SK-N-SH (cell line): Measurements from ENCODE around the gene CEP55. TPM values are rescaled to one million over a fixed set of nuclear protein-coding genes. Genes with fewer than 3 reads are reported as not detected.

Experiments
- CTCF ChIA-PET: fragments of 300-600, 350-600 bp; formaldehyde crosslinking; extraction: SDS; loops from one replicate; lab custom pipeline; 2021; lab: Yijun Ruan, JAX
- POLR2A ChIA-PET: fragments of 350-600 bp; sonication (Branson Sonifier 250); formaldehyde crosslinking; extraction: SDS; loops from one replicate; lab custom pipeline; 2020; ENCODE audit warnings: antibody characterized with exemption, inconsistent platforms; lab: Yijun Ruan, JAX
- DNase-seq: peaks from one replicate; pipeline ENCODE4 v3.0.0; 2012
- H2AFZ ChIP-seq: fragments of 200-600 bp; sonication (generic); 2 replicates; pipeline ENCODE4 v1.8.1; 2016; ENCODE audit warnings: antibody characterized with exemption, mild to moderate bottlenecking, low read depth
- H3F3A ChIP-seq: fragments of 200-600 bp; sonication (generic); replicated peaks from 2 replicates; pipeline ENCODE3; 2016; ENCODE audit warnings: antibody characterized with exemption, mild to moderate bottlenecking; ENCODE audit not compliant: insufficient read depth
- H3K27ac ChIP-seq, 2 experiments: fragments of 200-500 bp in 1 of 2; fragments of 200-600 bp in 1 of 2; sonication (Bioruptor generic) in 1 of 2; sonication (generic), shearing (Covaris generic) in 1 of 2; 2 replicates each; pipeline versions ENCODE4 v1.5.1 to v1.6.1; 2014 to 2016; ENCODE audit warnings: low read depth in 2 of 2, inconsistent platforms in 1 of 2, low read length in 1 of 2, mild to moderate bottlenecking in 1 of 2, mixed read lengths in 1 of 2
- H3K27me3 ChIP-seq: fragments of 200-600 bp; sonication (generic), shearing (Covaris generic); 2 replicates; pipeline ENCODE4 v1.6.1; 2016; ENCODE audit warnings: mixed run types; ENCODE audit not compliant: insufficient read depth
- H3K36me3 ChIP-seq, 2 experiments: fragments of 200-500 bp in 1 of 2; fragments of 200-600 bp in 1 of 2; sonication (Bioruptor generic) in 1 of 2; sonication (generic) in 1 of 2; replicated peaks in 1 of 2; 2 replicates each; pipeline versions ENCODE3 to v1.5.1; 2014 to 2016; ENCODE audit warnings: low read length in 1 of 2, mild to moderate bottlenecking in 1 of 2; ENCODE audit not compliant: insufficient read depth in 2 of 2, control insufficient read depth in 1 of 2
- H3K4me1 ChIP-seq, 2 experiments: fragments of 200-500 bp in 1 of 2; fragments of 200-600 bp in 1 of 2; sonication (Bioruptor generic) in 1 of 2; sonication (generic), shearing (Covaris generic) in 1 of 2; 2 replicates each; pipeline versions ENCODE4 v1.5.1 to v1.6.1; 2014 to 2016; ENCODE audit warnings: low read depth in 1 of 2, low read length in 1 of 2, mixed run types in 1 of 2; ENCODE audit not compliant: insufficient read depth in 2 of 2, control insufficient read depth in 1 of 2
- H3K4me2 ChIP-seq: fragments of 200-600 bp; sonication (generic), shearing (Covaris generic); 2 replicates; pipeline ENCODE4 v1.6.1; 2017; ENCODE audit warnings: mixed run types
- H3K4me3 ChIP-seq, 2 experiments: fragments of 200-500 bp in 1 of 2; fragments of 200-600 bp in 1 of 2; sonication (Bioruptor generic) in 1 of 2; sonication (generic), shearing (Covaris generic) in 1 of 2; 2 replicates each; pipeline versions ENCODE4 v1.5.1 to v1.8.1; 2014 to 2016; ENCODE audit warnings: low read depth in 2 of 2, inconsistent platforms in 1 of 2, low read length in 1 of 2, mild to moderate bottlenecking in 1 of 2, mixed read lengths in 1 of 2, moderate library complexity in 1 of 2
- H3K79me2 ChIP-seq: fragments of 200-600 bp; sonication (generic); 2 replicates; pipeline ENCODE4 v1.8.1; 2017; ENCODE audit warnings: mild to moderate bottlenecking; ENCODE audit not compliant: insufficient read depth
- H3K9ac ChIP-seq: fragments of 200-600 bp; sonication (generic); 2 replicates; pipeline ENCODE4 v1.6.1; 2017; ENCODE audit warnings: mixed run types
- H3K9me2 ChIP-seq: fragments of 200-600 bp; sonication (generic); 2 replicates; pipeline ENCODE4 v1.6.1; 2017; ENCODE audit warnings: mixed run types
- H3K9me3 ChIP-seq: fragments of 200-600 bp; sonication (generic); 2 replicates; pipeline ENCODE4 v1.6.1; 2017; ENCODE audit warnings: mixed run types, mild to moderate bottlenecking, moderate library complexity
- H4K20me1 ChIP-seq: fragments of 200-600 bp; sonication (generic); 2 replicates; pipeline ENCODE4 v1.6.1; 2017; ENCODE audit warnings: mild to moderate bottlenecking, mixed run types; ENCODE audit not compliant: insufficient read depth
- CHD2 ChIP-seq: fragments of 150-350 bp; IDR thresholded peaks from 2 replicates; pipeline ENCODE4 v1.6.1; 2018; ENCODE audit warnings: low read length; ENCODE audit not compliant: partially characterized antibody
- CTCF ChIP-seq: fragments of 200-600 bp; sonication (generic); IDR thresholded peaks from 2 replicates; pipeline ENCODE4 v1.6.1; 2017; ENCODE audit warnings: antibody characterized with exemption, mild to moderate bottlenecking, moderate library complexity
- ELF1 ChIP-seq: IDR thresholded peaks from 2 replicates; pipeline ENCODE4 v1.4.0; 2012
- EP300 ChIP-seq, 2 experiments: IDR thresholded peaks; 2 replicates each; pipeline versions ENCODE4 v1.4.0 to v1.6.1; 2012; ENCODE audit warnings: borderline replicate concordance in 1 of 2, low read depth in 1 of 2, low read length in 1 of 2
- FOXJ3 ChIP-seq: sonication (generic); formaldehyde crosslinking; IDR thresholded peaks from 2 replicates; pipeline ENCODE4 v1.5.1; 2020; ENCODE audit warnings: mild to moderate bottlenecking, missing genetic modification reagents
- FOXM1 ChIP-seq: IDR thresholded peaks from 2 replicates; pipeline ENCODE4 v1.4.0; 2012; ENCODE audit warnings: low read depth, mild to moderate bottlenecking
- GABPA ChIP-seq: IDR thresholded peaks from 2 replicates; pipeline ENCODE4 v1.4.0; 2012; ENCODE audit warnings: low read depth, mild to moderate bottlenecking
- GATA2 ChIP-seq: sonication (generic); formaldehyde crosslinking; IDR thresholded peaks from 2 replicates; pipeline ENCODE4 v1.5.0; 2020; ENCODE audit warnings: mild to moderate bottlenecking, missing genetic modification reagents
- NFIC ChIP-seq: IDR thresholded peaks from 2 replicates; pipeline ENCODE4 v1.4.0; 2012; ENCODE audit warnings: borderline replicate concordance
- PBX3 ChIP-seq: IDR thresholded peaks from 2 replicates; pipeline ENCODE4; 2012
- REST ChIP-seq: IDR thresholded peaks from 2 replicates; pipeline ENCODE4 v1.6.1; 2012; ENCODE audit warnings: mild to moderate bottlenecking, low read depth, low read length, moderate library complexity
- RFX5 ChIP-seq: IDR thresholded peaks from 2 replicates; pipeline ENCODE4 v1.6.1; 2012; ENCODE audit warnings: mild to moderate bottlenecking, improper control_type of control experiment, low read length
- RXRA ChIP-seq: IDR thresholded peaks from 2 replicates; pipeline ENCODE4 v1.4.0; 2012; ENCODE audit warnings: low read depth, mild to moderate bottlenecking, borderline replicate concordance
- USF1 ChIP-seq: IDR thresholded peaks from 2 replicates; pipeline ENCODE4 v1.4.0; 2012; ENCODE audit warnings: low read depth, borderline replicate concordance
- USF2 ChIP-seq: fragments of 150-350 bp; IDR thresholded peaks from 2 replicates; pipeline ENCODE4 v1.6.1; 2017; ENCODE audit warnings: antibody characterized with exemption, low read length, low read depth, borderline replicate concordance
- ZBTB33 ChIP-seq: IDR thresholded peaks from 2 replicates; pipeline ENCODE4 v1.4.0; 2012; ENCODE audit warnings: low read depth, borderline replicate concordance
- WGBS: methylation state at CpG from one replicate; pipeline ENCODE4 v1.1.6; 2017; ENCODE audit warnings: low lambda C conversion rate; 5-methylcytosine and 5-hydroxymethylcytosine counted together
- polyA plus RNA-seq, 3 experiments: library from polyadenylated mRNA; depleted of rRNA; stranded (reverse); fragments of >200 nt; gene quantifications; 2 replicates each; pipeline ENCODE4 v1.2.3, GENCODE V29; 2012

CEP55 gene
- polyA plus RNA-seq, 1 of the 3 experiments (the other 2 are of a cell fraction): 9.8 TPM

GRCh38 chr10:93566435-93567276, 70.2 kb downstream of the CEP55 start, which contains the start of gene FFAR4:
FFAR4 (plus strand) TSS chr10:93566665; CDS start chr10:93566721, 56 bp downstream.
- Histone ChIP-seq H3K9me3 (no peaks in the 10 kb centered on the region), H3K4me3 (no peak within 1 kb of the TSS), H3K9ac (no peak within 1 kb of the TSS), H3K4me2 (no peak within 1 kb of the TSS; the same call in 1 of the 2 replicates), H3K79me2 (no peaks in the 10 kb centered on the region), H2AFZ (no peak within 1 kb of the TSS), H3K27me3 (peaks cover 46% of the 10 kb centered on the region; the same call in 1 of the 2 replicates), H3K27ac (no peak within 1 kb of the TSS), H3F3A (no peaks in the 10 kb centered on the region), H3K36me3 (no peaks in the 10 kb centered on the region), H3K9me2 (no peaks in the 10 kb centered on the region), H3K4me1 (no peaks in the 10 kb centered on the region; a peak in 1 of 4 replicates), H4K20me1 (no peaks in the 10 kb centered on the region)
- ChIA-PET CTCF (interaction anchor here (4.8 kb wide), 1 partner anchor 13 kb away, joined by 33 read pairs; no protein-coding TSS in a partner anchor), POLR2A (no interaction called here)
- 4% methylated on average over 27 of the region's 85 CpGs for WGBS
- no peak for TF ChIP-seq GABPA
- no peak for TF ChIP-seq RXRA
- no peak for TF ChIP-seq ZBTB33
- TF ChIP-seq GATA2 (CRISPR knock-in tag): no peak
- TF ChIP-seq PBX3: no peak
- TF ChIP-seq FOXM1: no peak
- no peak for TF ChIP-seq USF1
- TF ChIP-seq CHD2: no peak
- no peak for TF ChIP-seq CTCF
- no peak for TF ChIP-seq EP300 (IDR thresholded peaks at IDR 0.05; ENCODE audit: borderline replicate concordance in 1 of 2, low read depth in 1 of 2, low read length in 1 of 2)
- no peak for TF ChIP-seq REST
- TF ChIP-seq ELF1: no peak
- TF ChIP-seq FOXJ3 (CRISPR knock-in tag): no peak
- TF ChIP-seq RFX5: no peak
- TF ChIP-seq NFIC: no peak
- TF ChIP-seq USF2: no peak
- DNase-seq: peak; percentile 53
